HG03432 (cell line): ENCODE measurements around the gene ATP5F1D.

Experiments
- ATAC-seq: cut with Tn5 transposase; IDR thresholded peaks from one replicate; pipeline ENCODE4 v1.9.1; 2021; ENCODE audit warnings: mild to moderate bottlenecking, moderate library complexity; ENCODE audit not compliant: unreplicated experiment

The ATP5F1D gene

GRCh38 chr19:1220477-1220930 is 21.0 kb upstream of the ATP5F1D start:
- no peak for ATAC-seq

GRCh38 chr19:1220976-1221903 is 20.3 kb upstream of the ATP5F1D start:
- ATAC-seq = no peak

GRCh38 chr19:1221904-1222255 is 19.7 kb upstream of the ATP5F1D start:
- no peak for ATAC-seq

GRCh38 chr19:1222394-1222793 is 19.2 kb upstream of the ATP5F1D start:
- no peak for ATAC-seq

GRCh38 chr19:1223018-1223855 is 18.3 kb upstream of the ATP5F1D start:
- no peak for ATAC-seq

- ATAC-seq = no peak
These were observed 17.3 kb upstream of the ATP5F1D start for GRCh38 chr19:1224047-1224825.

- no peak for ATAC-seq
These were observed 16.7 kb upstream of the ATP5F1D start for GRCh38 chr19:1224847-1225246.

GRCh38 chr19:1225440-1226226 is 15.9 kb upstream of the ATP5F1D start:
- ATAC-seq = no peak

GRCh38 chr19:1226227-1226518 is 15.4 kb upstream of the ATP5F1D start:
- no peak for ATAC-seq

- ATAC-seq = no peak
These were observed 14.8 kb upstream of the ATP5F1D start for GRCh38 chr19:1226522-1227303.

- ATAC-seq = no peak
These were observed 14.1 kb upstream of the ATP5F1D start for GRCh38 chr19:1227304-1228054.

GRCh38 chr19:1228161-1228957 is 13.2 kb upstream of the ATP5F1D start:
- no peak for ATAC-seq

- no peak for ATAC-seq
These were observed 12.3 kb upstream of the ATP5F1D start for GRCh38 chr19:1229056-1229923.

GRCh38 chr19:1229924-1230782 is 11.4 kb upstream of the ATP5F1D start:
- no peak for ATAC-seq

GRCh38 chr19:1230783-1231489 is 10.6 kb upstream of the ATP5F1D start:
- ATAC-seq = no peak
